HG03139 (cell line): ENCODE data around the gene TGM3.

Experiments used
- ATAC-seq: cut with Tn5 transposase; IDR thresholded peaks from one replicate; pipeline ENCODE4 v1.9.1; 2021; ENCODE audit not compliant: unreplicated experiment

TGM3 gene

GRCh38 chr20:2305029-2305428 lies 9.2 kb downstream of the TGM3 start:
- ATAC-seq, result no peak

- ATAC-seq, result no peak
These were observed 9.7 kb downstream of the TGM3 start for GRCh38 chr20:2305479-2305878.

GRCh38 chr20:2305946-2306345 lies 10.1 kb downstream of the TGM3 start:
- no peak for ATAC-seq

GRCh38 chr20:2307136-2307535 lies 11.3 kb downstream of the TGM3 start:
- no peak for ATAC-seq

GRCh38 chr20:2311329-2311728 lies 15.5 kb downstream of the TGM3 start:
- ATAC-seq, result no peak

- no peak for ATAC-seq
These were observed 17.1 kb downstream of the TGM3 start for GRCh38 chr20:2312876-2313275.

- ATAC-seq, result no peak
These were observed 17.5 kb downstream of the TGM3 start for GRCh38 chr20:2313316-2313715.

GRCh38 chr20:2314759-2315439 lies 19.1 kb downstream of the TGM3 start:
- ATAC-seq, result no peak

GRCh38 chr20:2315440-2315778 lies 19.6 kb downstream of the TGM3 start:
- ATAC-seq, result no peak

GRCh38 chr20:2316847-2317495 lies 21.2 kb downstream of the TGM3 start:
- ATAC-seq, result no peak

- ATAC-seq, result no peak
These were observed 25.2 kb downstream of the TGM3 start for GRCh38 chr20:2320813-2321658.

GRCh38 chr20:2323051-2323450 lies 27.2 kb downstream of the TGM3 start:
- ATAC-seq, result no peak

- ATAC-seq, result no peak
These were observed 30.2 kb downstream of the TGM3 start for GRCh38 chr20:2326046-2326445.

GRCh38 chr20:2327620-2328555 lies 32.1 kb downstream of the TGM3 start:
- ATAC-seq, result no peak

GRCh38 chr20:2329286-2329685 lies 33.5 kb downstream of the TGM3 start:
- ATAC-seq, result no peak

GRCh38 chr20:2330090-2330695 lies 34.4 kb downstream of the TGM3 start:
- ATAC-seq, result no peak

GRCh38 chr20:2331106-2331505 lies 35.3 kb downstream of the TGM3 start:
- ATAC-seq, result no peak

GRCh38 chr20:2331901-2332565 lies 36.2 kb downstream of the TGM3 start:
- ATAC-seq, result no peak

- ATAC-seq, result no peak
These were observed 36.9 kb downstream of the TGM3 start for GRCh38 chr20:2332711-2333110.

- ATAC-seq, result no peak
These were observed 38.0 kb downstream of the TGM3 start for GRCh38 chr20:2333821-2334220.
